Activated CD8-positive, alpha-beta T cell treated with anti-CD3 and anti-CD28 coated beads for 36 hours (primary cell): Measurements from ENCODE around the gene NFKBIA. TPM values are rescaled to one million over a fixed set of nuclear protein-coding genes. Genes with fewer than 3 reads are reported as not detected.

Experiments used
- ATAC-seq: fragments of 200-7000 bp; cut with Tn5 transposase; one replicate; pipeline ENCODE4 v1.10.0; 2021; ENCODE audit warnings: mild to moderate bottlenecking, moderate library complexity
- CTCF ChIA-PET: fragments of 350-600 bp; sonication (Branson Sonifier 250); formaldehyde crosslinking; loops from one replicate; lab custom pipeline; 2021; ENCODE audit warnings: antibody characterized with exemption; lab: Charles Lee
- POLR2A ChIA-PET: fragments of 350-600 bp; sonication (Branson Sonifier 250); formaldehyde crosslinking; loops from one replicate; lab custom pipeline; 2021; ENCODE audit warnings: antibody characterized with exemption; lab: Charles Lee
- DNase-seq: peaks from one replicate; pipeline ENCODE4 v3.0.0-alpha.2; 2020
- H3K27ac Mint-ChIP-seq: one replicate; pipeline ENCODE4 v1.8.0; 2021; ENCODE audit warnings: mild to moderate bottlenecking, mixed read lengths
- H3K27me3 Mint-ChIP-seq: one replicate; pipeline ENCODE4 v1.8.0; 2021; ENCODE audit warnings: mixed read lengths
- H3K36me3 Mint-ChIP-seq: one replicate; pipeline ENCODE4 v1.8.0; 2021; ENCODE audit warnings: low read depth, mixed read lengths
- H3K4me1 Mint-ChIP-seq: one replicate; pipeline ENCODE4 v1.8.0; 2021; ENCODE audit warnings: low read depth, mixed read lengths
- H3K4me3 Mint-ChIP-seq: one replicate; pipeline ENCODE4 v1.8.0; 2021; ENCODE audit warnings: mild to moderate bottlenecking, moderate library complexity, mixed read lengths
- H3K9me3 Mint-ChIP-seq: one replicate; pipeline ENCODE4 v1.8.0; 2021; ENCODE audit warnings: mixed read lengths
- CTCF ChIP-seq: fragments of 200-600 bp; IDR thresholded peaks from one replicate; pipeline ENCODE4 v1.8.0; 2022; ENCODE audit warnings: antibody characterized with exemption, mild to moderate bottlenecking
- intact Hi-C: fragments of 100-400 bp; cut with micrococcal nuclease; formaldehyde crosslinking; loops from one replicate; pipeline ENCODE4 v1.10.0; 2022
- total RNA-seq, 2 experiments: library from RNA; stranded (reverse); gene quantifications; one replicate each; pipeline ENCODE4 v1.2.3, GENCODE V29; 2021

Gene NFKBIA
- total RNA-seq, 2 experiments from 2014 or later = 218 to 227 TPM

GRCh38 chr14:35418093-35418492, 13.5 kb upstream of the NFKBIA start:
- H3K27me3 Mint-ChIP-seq = no peaks in the 10 kb centered on the region
- ChIA-PET POLR2A (interaction anchor here (1.4 to 12.5 kb wide), 3 partner anchors 8 to 295 kb away, joined by 4 to 207 read pairs (median 5); partner anchors contain the start of gene NFKBIA), CTCF (interaction anchor here (1.1 to 13.9 kb wide), 8 partner anchors 10 to 400 kb away, joined by 3 to 219 read pairs (median 6); partner anchors contain the start of gene NFKBIA)
- H3K27ac Mint-ChIP-seq = no peak overlapping the region
- no peaks in the 10 kb centered on the region for H3K36me3 Mint-ChIP-seq
- H3K9me3 Mint-ChIP-seq = no peaks in the 10 kb centered on the region
- H3K4me1 Mint-ChIP-seq = peaks cover 63% of the 10 kb centered on the region
- no peak overlapping the region for H3K4me3 Mint-ChIP-seq
- ATAC-seq (no peak), DNase-seq (no peak)
- intact Hi-C loops = loop anchor here (5.0 to 10.0 kb wide), 7 partner anchors 126 to 743 kb away; partner anchors contain the start of genes FAM177A1, PPP2R3C, PRORP and PSMA6
- no peak for TF ChIP-seq CTCF

- POLR2A ChIA-PET = interaction anchor here (0.6 to 12.5 kb wide), 20 partner anchors 14 to 556 kb away, joined by 3 to 207 read pairs (median 4); partner anchors contain the start of genes NFKBIA, PSMA6 and SRP54
- peak; percentile 88 for DNase-seq
- no peaks in the 10 kb centered on the region for H3K36me3 Mint-ChIP-seq
- H3K27ac Mint-ChIP-seq = peak overlapping the region; percentile 98
- intact Hi-C loops = loop anchor here (2.0 to 10.0 kb wide), 8 partner anchors 124 to 741 kb away; partner anchors contain the start of genes FAM177A1, PPP2R3C, PRORP and PSMA6
- ATAC-seq = peak; percentile 67
- H3K27me3 Mint-ChIP-seq = no peaks in the 10 kb centered on the region
- CTCF ChIA-PET = interaction anchor here (0.7 to 13.9 kb wide), 25 partner anchors 8 to 743 kb away, joined by 3 to 219 read pairs (median 5); partner anchors contain the start of genes FAM177A1, NFKBIA, PPP2R3C and PRORP
- H3K9me3 Mint-ChIP-seq = no peaks in the 10 kb centered on the region
- H3K4me3 Mint-ChIP-seq = peak overlapping the region; percentile 72
- no peak for TF ChIP-seq CTCF
- H3K4me1 Mint-ChIP-seq = peaks cover 55% of the 10 kb centered on the region
Measured at GRCh38 chr14:35416108-35416750, 11.7 kb upstream of the NFKBIA start.

GRCh38 chr14:35414365-35414764, 9.8 kb upstream of the NFKBIA start:
- Mint-ChIP-seq H3K27me3 (no peaks in the 10 kb centered on the region), H3K27ac (peak overlapping the region; percentile 57), H3K4me1 (peaks cover 50% of the 10 kb centered on the region), H3K4me3 (no peak overlapping the region), H3K36me3 (no peaks in the 10 kb centered on the region), H3K9me3 (no peaks in the 10 kb centered on the region)
- TF ChIP-seq CTCF = no peak
- intact Hi-C loops = loop anchor here (10.0 kb wide), 3 partner anchors 270 to 740 kb away; partner anchors contain the start of gene FAM177A1
- POLR2A ChIA-PET = interaction anchor here (1.3 to 12.5 kb wide), 3 partner anchors 12 to 254 kb away, joined by 3 to 207 read pairs (median 18); partner anchors contain the start of genes NFKBIA and PSMA6
- no peak for ATAC-seq
- no peak for DNase-seq
- CTCF ChIA-PET = interaction anchor here (0.8 to 13.9 kb wide), 14 partner anchors 11 to 367 kb away, joined by 3 to 219 read pairs (median 6); partner anchors contain the start of gene NFKBIA

- ChIA-PET CTCF (interaction anchor here (0.8 to 13.9 kb wide), 15 partner anchors 9 to 289 kb away, joined by 3 to 219 read pairs (median 5); partner anchors contain the start of gene NFKBIA), POLR2A (interaction anchor here (12.5 kb wide), 1 partner anchor 10 kb away, joined by 207 read pairs; the partner anchor contains the start of gene NFKBIA)
- ATAC-seq (no peak), DNase-seq (no peak)
- no peak overlapping the region for H3K4me3 Mint-ChIP-seq
- H3K36me3 Mint-ChIP-seq = no peaks in the 10 kb centered on the region
- intact Hi-C loops = loop anchor here (10.0 kb wide), 3 partner anchors 272 to 738 kb away; partner anchors contain the start of gene FAM177A1
- peaks cover 40% of the 10 kb centered on the region for H3K4me1 Mint-ChIP-seq
- no peaks in the 10 kb centered on the region for H3K9me3 Mint-ChIP-seq
- no peaks in the 10 kb centered on the region for H3K27me3 Mint-ChIP-seq
- H3K27ac Mint-ChIP-seq = no peak overlapping the region
- TF ChIP-seq CTCF = no peak
Measured at GRCh38 chr14:35412272-35413056, 7.9 kb upstream of the NFKBIA start.
